Vagina (tissue), 2 donors: ENCODE measurements around the gene PCDHGC3.

Experiments used
- POLR2A ChIP-seq, 2 donors: fragments of 450-650 bp; IDR thresholded peaks; one replicate each; pipeline ENCODE4 v1.6.1; 2017; ENCODE audit warnings: antibody characterized with exemption in 2 of 2, mild to moderate bottlenecking in 2 of 2, moderate library complexity in 2 of 2
- POLR2AphosphoS5 ChIP-seq, 2 donors: sonication (generic); formaldehyde crosslinking; IDR thresholded peaks; one replicate each; pipeline ENCODE4 v1.9.0; 2017; ENCODE audit warnings: antibody characterized with exemption in 2 of 2, mild to moderate bottlenecking in 2 of 2, low read depth in 1 of 2; ENCODE audit not compliant: insufficient read depth in 1 of 2
- TF ChIP-seq, protein P1 (sequence below), 3 experiments: fragments of 450-650 bp in 2 of 3; fragments of 200-600 bp in 1 of 3; sonication (generic) in 1 of 3; IDR thresholded peaks; one replicate each; pipeline ENCODE4 v1.5.1; 2017 to 2019; ENCODE audit warnings: antibody characterized with exemption in 3 of 3, mild to moderate bottlenecking in 2 of 3, moderate library complexity in 2 of 3

DNA sequence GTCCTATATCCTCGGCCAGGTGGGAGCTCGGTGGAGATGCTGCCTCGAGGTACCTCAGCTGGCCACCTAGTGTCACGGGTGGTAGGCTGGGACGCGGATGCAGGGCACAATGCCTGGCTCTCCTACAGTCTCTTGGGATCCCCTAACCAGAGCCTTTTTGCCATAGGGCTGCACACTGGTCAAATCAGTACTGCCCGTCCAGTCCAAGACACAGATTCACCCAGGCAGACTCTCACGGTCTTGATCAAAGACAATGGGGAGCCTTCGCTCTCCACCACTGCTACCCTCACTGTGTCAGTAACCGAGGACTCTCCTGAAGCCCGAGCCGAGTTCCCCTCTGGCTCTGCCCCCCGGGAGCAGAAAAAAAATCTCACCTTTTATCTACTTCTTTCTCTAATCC lies 2.0 kb downstream of the PCDHGC3 start:
- TF ChIP-seq POLR2A (IDR thresholded peaks at IDR 0.05) (no peak), POLR2AphosphoS5 (IDR thresholded peaks at IDR 0.05; ENCODE audit: insufficient read depth in 1 of 2, low read depth in 1 of 2) (no peak)
- TF ChIP-seq, protein P1, sequence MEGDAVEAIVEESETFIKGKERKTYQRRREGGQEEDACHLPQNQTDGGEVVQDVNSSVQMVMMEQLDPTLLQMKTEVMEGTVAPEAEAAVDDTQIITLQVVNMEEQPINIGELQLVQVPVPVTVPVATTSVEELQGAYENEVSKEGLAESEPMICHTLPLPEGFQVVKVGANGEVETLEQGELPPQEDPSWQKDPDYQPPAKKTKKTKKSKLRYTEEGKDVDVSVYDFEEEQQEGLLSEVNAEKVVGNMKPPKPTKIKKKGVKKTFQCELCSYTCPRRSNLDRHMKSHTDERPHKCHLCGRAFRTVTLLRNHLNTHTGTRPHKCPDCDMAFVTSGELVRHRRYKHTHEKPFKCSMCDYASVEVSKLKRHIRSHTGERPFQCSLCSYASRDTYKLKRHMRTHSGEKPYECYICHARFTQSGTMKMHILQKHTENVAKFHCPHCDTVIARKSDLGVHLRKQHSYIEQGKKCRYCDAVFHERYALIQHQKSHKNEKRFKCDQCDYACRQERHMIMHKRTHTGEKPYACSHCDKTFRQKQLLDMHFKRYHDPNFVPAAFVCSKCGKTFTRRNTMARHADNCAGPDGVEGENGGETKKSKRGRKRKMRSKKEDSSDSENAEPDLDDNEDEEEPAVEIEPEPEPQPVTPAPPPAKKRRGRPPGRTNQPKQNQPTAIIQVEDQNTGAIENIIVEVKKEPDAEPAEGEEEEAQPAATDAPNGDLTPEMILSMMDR (IDR thresholded peaks at IDR 0.05), result no peak
